ENCODE results near the gene FAM120B.

DNA sequence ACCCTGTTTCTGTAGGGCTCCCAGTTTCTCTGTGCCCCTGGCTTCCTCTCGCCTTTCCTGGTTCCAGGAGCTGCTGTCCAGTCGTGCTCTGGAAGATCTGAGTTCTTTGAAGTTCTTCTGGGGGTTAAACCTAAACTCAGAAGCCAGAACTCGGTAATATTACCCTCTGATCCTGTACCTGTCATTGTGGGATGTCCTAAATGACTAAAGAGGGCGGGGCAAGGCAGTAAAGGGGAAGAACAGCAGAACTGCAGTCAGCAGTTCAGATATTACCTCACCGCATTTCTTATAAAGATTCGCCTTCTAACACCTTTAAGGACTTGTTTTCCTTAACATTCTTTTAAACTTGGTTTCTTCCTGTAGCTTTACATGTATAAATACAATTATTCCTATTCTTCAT lies 63.9 kb downstream of the FAM120B start:
- TF ChIP-seq, protein P1, sequence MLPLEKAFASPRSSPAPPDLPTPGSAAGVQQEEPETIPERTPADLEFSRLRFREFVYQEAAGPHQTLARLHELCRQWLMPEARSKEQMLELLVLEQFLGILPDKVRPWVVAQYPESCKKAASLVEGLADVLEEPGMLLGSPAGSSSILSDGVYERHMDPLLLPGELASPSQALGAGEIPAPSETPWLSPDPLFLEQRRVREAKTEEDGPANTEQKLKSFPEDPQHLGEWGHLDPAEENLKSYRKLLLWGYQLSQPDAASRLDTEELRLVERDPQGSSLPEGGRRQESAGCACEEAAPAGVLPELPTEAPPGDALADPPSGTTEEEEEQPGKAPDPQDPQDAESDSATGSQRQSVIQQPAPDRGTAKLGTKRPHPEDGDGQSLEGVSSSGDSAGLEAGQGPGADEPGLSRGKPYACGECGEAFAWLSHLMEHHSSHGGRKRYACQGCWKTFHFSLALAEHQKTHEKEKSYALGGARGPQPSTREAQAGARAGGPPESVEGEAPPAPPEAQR (CRISPR knock-in tag; IDR thresholded peaks at IDR 0.05): no peak
- TF ChIP-seq, protein P2, sequence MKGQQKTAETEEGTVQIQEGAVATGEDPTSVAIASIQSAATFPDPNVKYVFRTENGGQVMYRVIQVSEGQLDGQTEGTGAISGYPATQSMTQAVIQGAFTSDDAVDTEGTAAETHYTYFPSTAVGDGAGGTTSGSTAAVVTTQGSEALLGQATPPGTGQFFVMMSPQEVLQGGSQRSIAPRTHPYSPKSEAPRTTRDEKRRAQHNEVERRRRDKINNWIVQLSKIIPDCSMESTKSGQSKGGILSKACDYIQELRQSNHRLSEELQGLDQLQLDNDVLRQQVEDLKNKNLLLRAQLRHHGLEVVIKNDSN (CRISPR knock-in tag; IDR thresholded peaks at IDR 0.05): no peak

Data from WTC11 (cell line).